Tibial nerve (tissue), 4 donors: ENCODE data around the gene ZNF217. TPM values are rescaled to one million over a fixed set of nuclear protein-coding genes. Genes with fewer than 3 reads are reported as not detected.
"Not testable (repeated sequence)": the region's sequence is repeated elsewhere in the genome, so short reads cannot be mapped to it uniquely, and the experiment has no call there.

Source experiments
- DNase-seq, 2 donors: peaks; one replicate each; pipeline ENCODE4 v3.0.0-alpha.2; 2019; ENCODE audit warnings: low spot score in 2 of 2
- H3K27ac ChIP-seq, 4 donors: fragments of 200-600 bp; sonication (generic) in 3 of 4; one replicate each; pipeline ENCODE4 v1.5.1; 2017 to 2019; ENCODE audit warnings: mild to moderate bottlenecking in 1 of 4
- H3K27me3 ChIP-seq, 2 donors: fragments of 200-600 bp; sonication (generic) in 1 of 2; one replicate each; pipeline versions ENCODE4 v1.5.1 to v1.6.0; 2017 to 2019
- H3K36me3 ChIP-seq, 3 donors: fragments of 200-600 bp; sonication (generic); one replicate each; pipeline ENCODE4 v1.5.1; 2018 to 2019
- H3K4me1 ChIP-seq, 4 donors: fragments of 200-600 bp; sonication (generic) in 3 of 4; one replicate each; pipeline ENCODE4 v1.5.1; 2017 to 2019
- H3K4me3 ChIP-seq, 4 donors: fragments of 200-600 bp; sonication (generic) in 3 of 4; one replicate each; pipeline ENCODE4 v1.5.1; 2017 to 2019; ENCODE audit warnings: mild to moderate bottlenecking in 1 of 4, moderate library complexity in 1 of 4
- H3K9me3 ChIP-seq, 4 donors: fragments of 200-600 bp; sonication (generic) in 3 of 4; one replicate each; pipeline ENCODE4 v1.5.1; 2017 to 2019
- CTCF ChIP-seq, 5 experiments: fragments of 200-600 bp in 3 of 5; fragments of 450-650 bp in 2 of 5; sonication (generic) in 3 of 5; IDR thresholded peaks; one replicate each; pipeline ENCODE4 v1.5.1; 2016 to 2019; ENCODE audit warnings: antibody characterized with exemption in 5 of 5, mild to moderate bottlenecking in 3 of 5, moderate library complexity in 2 of 5
- EP300 ChIP-seq, 2 donors: sonication (generic); formaldehyde crosslinking; IDR thresholded peaks; one replicate each; pipeline ENCODE4 v1.6.1; 2017; ENCODE audit warnings: antibody characterized with exemption in 2 of 2, mild to moderate bottlenecking in 1 of 2
- POLR2A ChIP-seq, 2 donors: fragments of 450-650 bp; IDR thresholded peaks; one replicate each; pipeline ENCODE4 v1.6.1; 2017; ENCODE audit warnings: antibody characterized with exemption in 2 of 2, mild to moderate bottlenecking in 2 of 2, moderate library complexity in 2 of 2
- WGBS, 2 donors: methylation state at CpG; one replicate each; pipeline ENCODE4 v1.1.5; 2018; 5-methylcytosine and 5-hydroxymethylcytosine counted together
- total RNA-seq, 4 donors: library from RNA; depleted of rRNA; stranded (reverse); fragments of >200 nt; gene quantifications; one replicate each; pipeline ENCODE4 v1.1.0, GENCODE V29; 2016

ZNF217 gene
- total RNA-seq, 4 donors from 2014 or later: 21.4 to 24.3 (median 23.1) TPM

- H3K9me3 ChIP-seq, H3K27me3 ChIP-seq, DNase-seq, H3K4me3 ChIP-seq: not testable (repeated sequence)
- Histone ChIP-seq H3K27ac (peak overlapping the region; percentile 20 to 84 (median 83)), H3K4me1 (peaks cover 3 to 85% (median 63%) of the 10 kb centered on the region in 4 donors), H3K36me3 (peaks cover 0 to 24% (median 11%) of the 10 kb centered on the region in 3 donors)
- WGBS, 2 donors: 17 to 24% methylated on average over 3 of the region's 3 CpGs
Measured at GRCh38 chr20:53583660-53584549, 9.7 kb downstream of the ZNF217 start.

- Histone ChIP-seq H3K27ac (peak overlapping the region; percentile 50 to 84 (median 83)), H3K4me3 (peak overlapping the region in 1 of 4 donors; percentile 4), H3K36me3 (peaks cover 0 to 27% (median 11%) of the 10 kb centered on the region in 3 donors), H3K27me3 (no peaks in the 10 kb centered on the region), H3K4me1 (peaks cover 3 to 90% (median 62%) of the 10 kb centered on the region in 4 donors), H3K9me3 (no peaks in the 10 kb centered on the region)
- 37 to 41% methylated on average over 13 of the region's 13 CpGs for WGBS, 2 donors
- no peak for TF ChIP-seq POLR2A (IDR thresholded peaks at IDR 0.05)
- TF ChIP-seq EP300 (IDR thresholded peaks at IDR 0.05): peak in 1 of 2 donors; percentile 86
- TF ChIP-seq CTCF (IDR thresholded peaks at IDR 0.05): no peak
- no peak for DNase-seq
Measured at GRCh38 chr20:53582574-53583351, 10.9 kb downstream of the ZNF217 start.

DNA sequence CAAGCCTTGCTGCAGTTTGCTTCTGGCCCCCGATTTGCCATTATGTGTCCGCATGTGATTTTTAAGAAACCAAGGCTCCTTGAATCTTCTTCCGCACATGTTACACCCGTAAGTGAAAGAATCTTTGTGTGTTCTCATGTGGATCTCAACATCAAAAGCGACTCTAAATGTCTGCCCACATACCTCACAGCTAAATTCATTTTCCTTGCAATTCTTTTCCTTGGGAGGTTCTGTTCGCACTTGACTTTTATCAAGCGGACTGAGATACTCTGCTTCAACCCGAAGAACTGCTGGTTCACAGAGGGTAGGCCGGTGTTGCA is 11.4 kb downstream of the ZNF217 start:
- Histone ChIP-seq H3K9me3 (no peaks in the 10 kb centered on the region), H3K36me3 (peaks cover 0 to 31% (median 11%) of the 10 kb centered on the region in 3 donors), H3K27me3 (no peaks in the 10 kb centered on the region), H3K4me3 (peak overlapping the region in 1 of 4 donors; percentile 4), H3K27ac (peak overlapping the region in 3 of 4 donors; percentile 83 to 84 (median 83)), H3K4me1 (peaks cover 3 to 88% (median 61%) of the 10 kb centered on the region in 4 donors)
- TF ChIP-seq POLR2A (IDR thresholded peaks at IDR 0.05): no peak
- no peak for TF ChIP-seq EP300 (IDR thresholded peaks at IDR 0.05)
- no peak for TF ChIP-seq CTCF (IDR thresholded peaks at IDR 0.05)
- no peak for DNase-seq
- WGBS, 2 donors: 93 to 94% methylated on average over 9 of the region's 9 CpGs

DNA sequence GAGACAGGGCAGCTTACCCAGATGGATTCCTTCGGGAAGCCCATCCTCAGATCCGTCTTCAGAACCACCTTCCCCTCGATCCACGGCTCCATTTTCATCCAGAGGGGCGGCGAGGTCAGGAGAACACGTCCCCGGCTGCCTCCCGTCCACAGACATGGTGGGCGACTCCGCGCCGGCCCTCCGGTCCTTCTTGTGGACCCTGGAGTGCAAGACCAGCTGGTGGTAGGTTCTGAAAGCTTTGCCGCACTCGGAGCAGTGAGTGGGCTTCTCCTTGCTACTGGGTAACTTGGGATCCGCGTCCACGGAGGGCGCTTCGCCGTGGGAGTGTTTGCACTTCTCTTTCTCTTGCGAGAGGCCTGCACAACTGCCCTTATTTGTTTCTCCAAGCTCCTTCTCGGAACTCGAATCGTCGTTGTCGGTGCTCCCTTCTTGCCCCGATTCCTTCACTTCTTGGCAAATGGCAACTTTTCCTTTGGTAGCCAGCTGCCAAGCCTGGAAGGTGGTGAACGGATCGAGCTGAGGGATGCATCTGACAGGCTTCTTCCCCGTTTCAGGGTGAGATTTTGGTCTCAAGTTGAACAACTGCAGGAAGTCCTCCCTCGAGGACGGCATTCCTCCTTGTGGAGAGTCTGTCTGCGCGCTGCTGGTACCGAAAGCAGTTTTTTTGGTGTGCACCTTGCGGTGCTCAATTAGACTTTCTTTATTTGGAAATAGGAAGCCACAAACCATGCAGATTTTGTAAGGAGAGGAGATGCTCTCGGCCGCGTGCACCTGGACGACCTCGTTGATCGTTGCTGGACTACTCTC is 12.0 kb downstream of the ZNF217 start:
- Histone ChIP-seq H3K4me1 (peaks cover 3 to 82% (median 57%) of the 10 kb centered on the region in 4 donors), H3K36me3 (peaks cover 0 to 35% (median 15%) of the 10 kb centered on the region in 3 donors), H3K9me3 (no peaks in the 10 kb centered on the region), H3K27me3 (no peaks in the 10 kb centered on the region), H3K4me3 (peak overlapping the region in 1 of 4 donors; percentile 4), H3K27ac (peak overlapping the region in 3 of 4 donors; percentile 83 to 84 (median 83))
- DNase-seq: no peak
- WGBS, 2 donors: 90 to 91% methylated on average over 32 to 43 of the region's 44 CpGs
- no peak for TF ChIP-seq POLR2A (IDR thresholded peaks at IDR 0.05)
- TF ChIP-seq CTCF (IDR thresholded peaks at IDR 0.05): no peak
- no peak for TF ChIP-seq EP300 (IDR thresholded peaks at IDR 0.05)
